K562 (cell line): ENCODE measurements around the gene ADD3. TPM values are rescaled to one million over a fixed set of nuclear protein-coding genes. Genes with fewer than 3 reads are reported as not detected.

Experiments
- ATAC-seq: fragments of 200-7000 bp; cut with Tn5 transposase; 3 replicates; pipeline ENCODE4 v1.9.1; 2020; ENCODE audit warnings: moderate library complexity
- BruUV-seq: library from RNA; stranded (reverse); fragments of 400-500 nt; replicated peaks from 2 replicates; lab custom pipeline; 2021; lab: Mats Ljungman, UMichigan
- CTCF ChIA-PET: fragments of 300-600 bp; formaldehyde crosslinking; extraction: SDS; loops from one replicate; lab custom pipeline; 2021; ENCODE audit warnings: low intra/inter-chr PET ratio; lab: Yijun Ruan, JAX
- POLR2A ChIA-PET: fragments of 300-600, 350-650 bp; sonication (Branson Sonifier 250); formaldehyde crosslinking; extraction: SDS; loops from one replicate; lab custom pipeline; 2021; ENCODE audit warnings: antibody characterized with exemption, inconsistent platforms; lab: Yijun Ruan, JAX
- DNase-seq, 4 experiments: peaks; one replicate each; pipeline versions ENCODE4 v3.0.0 to v3.0.0-alpha.2; 2011 to 2018; ENCODE audit warnings: low spot score in 3 of 4, mixed read lengths in 3 of 4; ENCODE audit errors: extremely low read depth in 1 of 4
- FAIRE-seq: peaks from 2 replicates; lab custom pipeline; 2011; peaks lifted over from hg19 to GRCh38; lab: Jason Lieb, UNC
- H2AFZ ChIP-seq: 2 replicates; pipeline ENCODE4 v1.6.0; 2011; ENCODE audit warnings: low read depth, low read length, control low read depth, inconsistent platforms
- H3K27ac ChIP-seq: fragments of 200-600 bp; 3 replicates; pipeline ENCODE4 v1.8.0; 2011; ENCODE audit warnings: low read depth, mild to moderate bottlenecking, control low read depth, inconsistent platforms, low read length, moderate library complexity, mixed read lengths; ENCODE audit errors: extremely low read depth
- H3K27me3 ChIP-seq, 2 experiments: fragments of 300-600 bp in 1 of 2; 2 replicates in 1 of 2; 3 replicates in 1 of 2; pipeline versions ENCODE4 v1.6.0 to v1.8.0; 2011; ENCODE audit warnings: inconsistent platforms in 2 of 2, low read length in 2 of 2, mild to moderate bottlenecking in 1 of 2, mixed read lengths in 1 of 2, moderate library complexity in 1 of 2; ENCODE audit not compliant: control insufficient read depth in 2 of 2, insufficient read depth in 2 of 2
- H3K36me3 ChIP-seq: fragments of 300-600 bp; 3 replicates; pipeline ENCODE4 v1.8.0; 2011; ENCODE audit warnings: mild to moderate bottlenecking, low read length, inconsistent platforms; ENCODE audit not compliant: control insufficient read depth, insufficient read depth
- H3K4me1 ChIP-seq, 2 experiments: fragments of 200-600 bp in 1 of 2; replicated peaks in 1 of 2; 2 replicates in 1 of 2; 3 replicates in 1 of 2; pipeline versions ENCODE4 v1.5.1 to v1.8.0; 2011; ENCODE audit warnings: inconsistent platforms in 2 of 2, low read length in 2 of 2, mild to moderate bottlenecking in 1 of 2, mixed read lengths in 1 of 2, moderate library complexity in 1 of 2; ENCODE audit not compliant: control insufficient read depth in 2 of 2, insufficient read depth in 2 of 2
- H3K4me2 ChIP-seq: 2 replicates; pipeline ENCODE4 v1.6.1; 2011; ENCODE audit warnings: low read length, control low read depth, inconsistent platforms, mixed read lengths; ENCODE audit not compliant: insufficient read depth
- H3K4me3 ChIP-seq: fragments of 200-600 bp; sonication (generic), shearing (Covaris generic); 2 replicates; pipeline ENCODE4 v1.5.1; 2016; ENCODE audit warnings: control low read depth, inconsistent platforms
- H3K79me2 ChIP-seq: fragments of 200-600 bp; 3 replicates; pipeline ENCODE4 v1.8.0; 2011; ENCODE audit warnings: low read length, inconsistent platforms; ENCODE audit not compliant: control insufficient read depth, insufficient read depth
- H3K9ac ChIP-seq, 2 experiments: 2 replicates each; pipeline versions ENCODE4 v1.6.0 to v1.6.1; 2011; ENCODE audit warnings: low read depth in 2 of 2, low read length in 2 of 2, control low read depth in 1 of 2, inconsistent platforms in 1 of 2, mild to moderate bottlenecking in 1 of 2, mixed read lengths in 1 of 2; ENCODE audit not compliant: insufficient read depth in 1 of 2
- H3K9me1 ChIP-seq: one replicate; pipeline ENCODE4 v1.6.0; 2011; ENCODE audit warnings: inconsistent platforms, mild to moderate bottlenecking, low read length, moderate library complexity; ENCODE audit not compliant: control insufficient read depth, insufficient read depth
- H3K9me3 ChIP-seq: replicated peaks from 2 replicates; pipeline ENCODE4 v1.5.1; 2011; ENCODE audit warnings: low read depth, low read length, inconsistent platforms; ENCODE audit not compliant: control insufficient read depth, insufficient read depth
- H4K20me1 ChIP-seq: replicated peaks from 2 replicates; pipeline ENCODE4 v1.6.1; 2011; ENCODE audit warnings: low read length, inconsistent platforms, mixed read lengths; ENCODE audit not compliant: control insufficient read depth, insufficient read depth
- ARNT ChIP-seq, 2 experiments: fragments of 450-650 bp; IDR thresholded peaks; 2 replicates each; pipeline ENCODE4 v1.6.1; 2016; ENCODE audit warnings: mild to moderate bottlenecking in 1 of 2
- KAT7 ChIP-seq: sonication (generic); formaldehyde crosslinking; IDR thresholded peaks from 2 replicates; pipeline ENCODE4 v1.8.0; 2022; ENCODE audit warnings: missing genetic modification reagents, mild to moderate bottlenecking, borderline replicate concordance
- SPI1 ChIP-seq: IDR thresholded peaks from 2 replicates; pipeline ENCODE4 v1.6.1; 2011; ENCODE audit warnings: low read depth, low read length, control low read depth, borderline replicate concordance
- TAL1 ChIP-seq: fragments of 450-650 bp; IDR thresholded peaks from 2 replicates; pipeline ENCODE4 v1.6.1; 2016; ENCODE audit warnings: mild to moderate bottlenecking
- TBL1XR1 ChIP-seq, 2 experiments: IDR thresholded peaks; 2 replicates each; pipeline ENCODE4 v1.6.1; 2012; ENCODE audit warnings: improper control_type of control experiment in 2 of 2, low read length in 2 of 2, mild to moderate bottlenecking in 1 of 2
- TFAM ChIP-seq: fragments of 250-450 bp; sonication (Bioruptor Pico); conservative IDR thresholded peaks from 2 replicates; pipeline ENCODE4 v1.5.0; 2021; ENCODE audit warnings: mild to moderate bottlenecking, moderate library complexity
- ZNF239 ChIP-seq: fragments of 250-450 bp; sonication (Bioruptor Pico); IDR thresholded peaks from 2 replicates; pipeline ENCODE4 v1.4.0; 2020; ENCODE audit warnings: mild to moderate bottlenecking
- ZNF584 ChIP-seq: fragments of 200-800 bp; sonication (Bioruptor generic); IDR thresholded peaks from 2 replicates; pipeline ENCODE4 v1.6.1; 2016; ENCODE audit warnings: low read depth, mild to moderate bottlenecking, missing genetic modification characterization, missing compliant biosample characterization
- WGBS: fragments of 100-300 bp; shearing (Covaris generic); methylation state at CpG from one replicate; pipeline ENCODE4 v1.1.6; 2016; ENCODE audit warnings: low coverage, mixed read lengths; ENCODE audit not compliant: insufficient coverage; ENCODE audit errors: missing lambda C conversion rate; 5-methylcytosine and 5-hydroxymethylcytosine counted together
- in situ Hi-C: fragments of 300-500 bp; cut with MboI; formaldehyde crosslinking; loops from 4 replicates; pipeline ENCODE4 v1.15.0; 2018; ENCODE audit warnings: inconsistent platforms, mixed read lengths
- intact Hi-C: fragments of 100-400 bp; cut with micrococcal nuclease; formaldehyde crosslinking; loops from 2 replicates; pipeline ENCODE4 v1.14.2; 2022
- polyA plus RNA-seq, 8 experiments: library from polyadenylated mRNA; depleted of rRNA in 4 of 8; stranded (reverse) in 5 of 8; unstranded in 3 of 8; fragments of >200 nt; fragmentation: Nextera tagmentation in 2 of 8; fragmentation: Illumina TruSeq in 1 of 8; extraction: Ambion mirVana in 2 of 8; extraction: Trizol in 1 of 8; gene quantifications; 2 replicates each; pipeline versions ENCODE4 v1.2.1 to v1.2.3, GENCODE V29; 2011 to 2014; ENCODE audit warnings: inconsistent platforms in 1 of 8, missing spikeins in 1 of 8
- total RNA-seq, 7 experiments: library from RNA; depleted of rRNA in 6 of 7; stranded (reverse); fragments of >200 nt in 6 of 7; fragmentation: Illumina TruSeq in 2 of 7; extraction: Trizol in 2 of 7; gene quantifications; 2 replicates each; pipeline versions ENCODE4 v1.2.1 to v1.2.3, GENCODE V29; 2011 to 2021; ENCODE audit warnings: low replicate concordance in 1 of 7

The ADD3 gene
- total and polyA plus RNA-seq, 9 of the 15 experiments (the other 6 are each of a cell fraction or from before 2014, with no cell fraction given), result 13.2 to 125 (median 31.7) TPM

DNA sequence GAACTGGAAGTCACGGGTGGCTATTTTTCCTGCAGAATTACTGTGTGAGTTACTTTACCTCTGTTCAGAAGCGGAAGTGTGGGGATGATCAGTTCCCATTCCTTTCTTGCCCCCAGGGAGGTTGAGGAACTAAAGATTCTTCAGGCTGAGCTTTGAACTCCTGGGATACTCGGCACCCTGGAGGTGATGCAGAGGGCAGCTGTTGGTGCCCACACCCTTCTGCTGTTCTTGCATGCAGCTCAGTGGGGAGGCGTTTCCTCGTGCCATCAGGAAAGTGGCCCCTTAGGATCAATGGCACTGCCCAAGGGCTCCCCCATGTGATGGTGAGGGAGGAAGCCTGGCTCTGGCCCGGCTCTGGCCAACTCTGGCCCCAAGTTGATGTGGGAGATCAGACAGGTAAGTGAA lies 155.0 kb downstream of the ADD3 start (continued):
- TF ChIP-seq SPI1, result peak; percentile 52; the same call in 1 of the 2 replicates
- TF ChIP-seq ARNT (IDR thresholded peaks at IDR 0.05), result no peak
- TF ChIP-seq TBL1XR1 (IDR thresholded peaks at IDR 0.05; ENCODE audit: low read length in 2 of 2), result no peak
- no peak for TF ChIP-seq TAL1

- in situ Hi-C loops (no loop called here), intact Hi-C loops (no loop called here)
- ChIA-PET CTCF (no interaction called here), POLR2A (interaction anchor here (0.5 to 0.6 kb wide), 2 partner anchors 56 to 708 kb away, joined by 3 to 4 read pairs; partner anchors contain the start of gene PDCD4)
- no peak overlapping the region for H3K9ac ChIP-seq
- H3K27ac ChIP-seq, result no peak overlapping the region
- H3K9me1 ChIP-seq, result no peaks in the 10 kb centered on the region
- peaks cover 6 to 41% of the 10 kb centered on the region in 2 experiments; a peak in 4 of 5 replicates for H3K27me3 ChIP-seq
- no peak overlapping the region for H3K4me3 ChIP-seq
- H3K4me2 ChIP-seq, result no peak overlapping the region
- DNase-seq (no peak), FAIRE-seq (no peak), ATAC-seq (no peak)
- H3K9me3 ChIP-seq, result no peaks in the 10 kb centered on the region
- BruUV-seq, result no TSS peak
- H4K20me1 ChIP-seq, result no peaks in the 10 kb centered on the region
- no peak overlapping the region for H2AFZ ChIP-seq
- no peaks in the 10 kb centered on the region for H3K36me3 ChIP-seq
- TF ChIP-seq TFAM (CRISPR knock-in tag) (no peak), KAT7 (CRISPR knock-in tag) (no peak), ZNF584 (no peak), ZNF239 (peak; percentile 33; the same call in 1 of the 2 replicates)
- no peaks in the 10 kb centered on the region for H3K79me2 ChIP-seq
- 10% methylated on average over 5 of the region's 5 CpGs for WGBS
- no peaks in the 10 kb centered on the region; a peak in 1 of 5 replicates for H3K4me1 ChIP-seq
Measured at GRCh38 chr10:110163192-110163773, 155.5 kb downstream of the ADD3 start.
